GM21825 (cell line): Measurements from ENCODE around the gene CAMTA1.
"Not testable (repeated sequence)": the region's sequence is repeated elsewhere in the genome, so short reads cannot be mapped to it uniquely, and the experiment has no call there.

Experiments
- ATAC-seq: cut with Tn5 transposase; IDR thresholded peaks from one replicate; pipeline ENCODE4 v1.9.1; 2021; ENCODE audit warnings: mild to moderate bottlenecking, moderate library complexity; ENCODE audit not compliant: unreplicated experiment

The CAMTA1 gene

GRCh38 chr1:7786795-7787194 is 1001.5 kb downstream of the CAMTA1 start:
- ATAC-seq, result no peak

DNA sequence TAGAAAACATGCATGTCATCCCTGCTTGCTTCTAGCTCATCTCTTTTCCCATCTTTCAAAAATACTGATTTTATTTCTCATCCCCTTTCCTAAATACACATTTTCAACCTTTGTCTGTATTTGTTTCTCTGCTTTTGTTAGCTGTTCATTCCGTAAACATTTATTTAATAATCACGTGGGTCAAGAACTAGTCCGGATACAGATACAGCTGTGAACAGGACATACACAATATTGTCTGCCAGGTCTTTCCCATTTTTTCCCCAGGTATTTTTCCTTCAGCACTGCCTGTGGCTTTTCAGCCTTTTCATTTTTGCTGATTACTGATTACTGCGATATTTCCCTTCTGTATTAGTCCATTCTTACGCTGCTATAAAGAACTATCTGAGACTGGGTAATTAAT is 1004.6 kb downstream of the CAMTA1 start:
- no peak for ATAC-seq

GRCh38 chr1:7791027-7791426 is 1005.8 kb downstream of the CAMTA1 start:
- ATAC-seq, result not testable (repeated sequence)

DNA sequence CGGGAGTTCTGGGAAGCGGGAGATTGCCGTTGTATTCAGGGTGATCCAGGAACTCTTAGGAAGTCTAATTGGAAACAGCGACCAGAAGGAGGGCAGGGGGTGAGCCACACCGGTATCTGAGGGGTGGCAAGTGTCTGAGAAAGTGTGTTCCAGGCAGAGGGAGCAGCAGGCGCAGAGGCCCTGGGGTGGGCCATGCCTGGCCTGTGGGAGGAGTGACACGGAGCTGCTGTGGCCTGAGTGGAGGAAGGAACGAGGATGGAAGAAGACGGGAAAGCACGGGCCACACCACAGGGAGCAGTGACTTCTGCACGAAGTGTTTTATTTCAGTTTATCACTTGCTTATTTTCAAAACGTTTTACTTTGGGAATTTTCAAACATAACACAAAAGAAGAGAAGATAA is 1010.2 kb downstream of the CAMTA1 start:
- no peak for ATAC-seq

GRCh38 chr1:7805460-7805859 is 1020.2 kb downstream of the CAMTA1 start:
- no peak for ATAC-seq

GRCh38 chr1:7808253-7808844 is 1023.1 kb downstream of the CAMTA1 start:
- ATAC-seq, result no peak

DNA sequence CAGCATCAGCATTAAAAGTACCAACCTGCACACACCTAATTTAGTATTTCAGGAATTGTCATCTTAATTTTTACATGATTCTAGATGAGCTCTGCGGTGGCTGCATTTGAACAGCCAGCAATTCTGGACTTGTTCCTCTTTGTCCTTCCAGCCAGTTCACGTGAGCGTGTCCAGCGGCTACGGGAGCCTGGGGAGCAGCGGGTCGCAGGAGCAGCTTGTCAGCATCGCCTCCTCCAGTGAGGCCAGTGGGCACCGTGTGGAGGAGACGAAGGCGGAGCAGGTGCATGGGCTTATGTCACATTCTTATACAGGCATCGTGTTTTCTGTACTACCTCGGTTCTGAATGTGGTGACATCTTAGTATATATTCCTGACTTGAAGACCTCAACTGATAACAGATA is 1024.5 kb downstream of the CAMTA1 start:
- no peak for ATAC-seq

DNA sequence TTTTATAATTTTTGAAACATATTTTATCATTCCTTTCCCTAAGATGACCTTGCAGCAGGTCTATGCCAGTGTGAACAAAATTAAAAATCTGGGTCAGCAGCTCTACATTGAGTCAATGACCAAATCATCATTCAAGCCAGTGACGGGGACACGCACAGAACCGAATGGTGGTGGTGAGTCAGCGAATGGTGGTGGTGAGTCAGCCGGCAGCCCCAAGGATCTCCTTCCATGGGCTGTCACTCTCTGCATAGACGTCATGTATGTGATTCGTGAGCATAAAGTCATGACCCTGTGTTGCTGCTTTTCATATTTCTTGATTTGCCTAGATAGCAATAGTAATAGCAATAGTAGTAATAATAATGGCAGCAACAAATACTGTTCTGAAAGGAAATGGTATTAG is 1025.1 kb downstream of the CAMTA1 start:
- no peak for ATAC-seq

DNA sequence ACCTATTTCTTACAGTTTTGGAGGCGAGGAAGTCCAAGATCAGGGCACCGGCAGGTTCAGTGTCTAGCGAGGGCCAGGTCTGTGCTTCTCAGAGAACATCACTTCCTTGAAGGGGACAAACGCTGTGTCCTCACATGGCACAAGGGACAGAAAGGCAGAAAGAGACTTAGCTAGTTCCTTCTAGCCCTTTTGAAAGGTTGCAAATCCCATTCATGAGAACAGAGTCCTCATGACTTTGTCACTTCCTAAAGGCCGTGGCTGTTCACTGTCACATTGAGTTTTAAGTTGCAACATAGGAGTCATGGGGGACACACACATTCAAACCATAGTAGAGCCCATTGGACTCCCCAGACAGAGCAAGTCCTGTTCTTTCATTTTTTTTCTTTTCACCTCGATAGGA is 1026.2 kb downstream of the CAMTA1 start:
- ATAC-seq, result no peak

DNA sequence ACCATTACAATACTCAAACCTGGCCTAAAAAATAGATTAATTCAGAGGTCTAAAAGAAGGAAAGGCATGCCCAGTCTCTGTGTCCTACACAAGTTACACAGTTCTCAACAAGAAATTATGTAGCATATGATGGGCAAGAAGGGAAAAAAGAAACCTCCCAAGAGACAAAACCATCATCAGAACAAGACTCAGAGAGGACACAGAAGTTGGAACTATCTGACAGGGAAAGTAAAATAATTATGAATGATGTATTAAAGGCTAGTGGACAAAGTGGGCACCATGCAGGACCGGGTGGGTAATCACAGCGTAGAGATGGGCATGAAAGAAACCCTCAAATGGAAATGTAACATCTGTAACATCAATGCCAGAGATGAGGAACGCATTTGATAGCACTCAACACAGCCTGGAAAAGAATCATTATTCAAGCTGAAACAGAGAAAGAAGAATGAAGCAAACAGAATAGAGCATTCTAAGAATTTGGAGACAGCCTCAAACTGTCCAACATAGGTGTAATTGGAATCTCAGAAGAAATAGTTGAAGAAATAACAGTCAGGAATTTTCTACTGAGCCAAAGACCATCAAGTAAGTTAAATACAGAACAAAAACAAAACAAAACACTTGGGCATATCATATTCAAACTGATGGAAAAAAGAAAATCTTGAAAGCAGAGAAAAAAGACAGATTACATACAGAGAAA is 1028.6 kb downstream of the CAMTA1 start:
- no peak for ATAC-seq
